Measurements from ENCODE around the gene FREM3.

DNA sequence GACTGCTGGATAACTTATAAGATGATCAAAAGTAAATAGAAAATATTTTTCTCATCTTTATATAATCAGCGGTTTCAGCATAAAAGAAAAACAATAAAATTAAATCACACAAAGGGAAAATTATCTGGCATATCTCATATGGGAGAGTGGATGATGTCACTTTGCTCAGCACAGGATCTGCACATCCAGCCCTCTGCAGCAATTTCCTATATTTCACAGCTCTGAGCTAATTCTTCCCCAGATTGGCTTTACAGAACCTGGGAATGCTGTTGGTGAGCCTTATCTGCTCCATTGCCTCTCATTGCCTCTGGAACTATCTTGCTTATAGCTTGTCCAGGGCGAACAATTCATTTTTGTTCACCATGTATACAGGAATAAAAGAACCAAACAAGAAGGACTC, 21.0 kb downstream of the FREM3 start:
- TF ChIP-seq, protein P1, sequence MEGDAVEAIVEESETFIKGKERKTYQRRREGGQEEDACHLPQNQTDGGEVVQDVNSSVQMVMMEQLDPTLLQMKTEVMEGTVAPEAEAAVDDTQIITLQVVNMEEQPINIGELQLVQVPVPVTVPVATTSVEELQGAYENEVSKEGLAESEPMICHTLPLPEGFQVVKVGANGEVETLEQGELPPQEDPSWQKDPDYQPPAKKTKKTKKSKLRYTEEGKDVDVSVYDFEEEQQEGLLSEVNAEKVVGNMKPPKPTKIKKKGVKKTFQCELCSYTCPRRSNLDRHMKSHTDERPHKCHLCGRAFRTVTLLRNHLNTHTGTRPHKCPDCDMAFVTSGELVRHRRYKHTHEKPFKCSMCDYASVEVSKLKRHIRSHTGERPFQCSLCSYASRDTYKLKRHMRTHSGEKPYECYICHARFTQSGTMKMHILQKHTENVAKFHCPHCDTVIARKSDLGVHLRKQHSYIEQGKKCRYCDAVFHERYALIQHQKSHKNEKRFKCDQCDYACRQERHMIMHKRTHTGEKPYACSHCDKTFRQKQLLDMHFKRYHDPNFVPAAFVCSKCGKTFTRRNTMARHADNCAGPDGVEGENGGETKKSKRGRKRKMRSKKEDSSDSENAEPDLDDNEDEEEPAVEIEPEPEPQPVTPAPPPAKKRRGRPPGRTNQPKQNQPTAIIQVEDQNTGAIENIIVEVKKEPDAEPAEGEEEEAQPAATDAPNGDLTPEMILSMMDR (IDR thresholded peaks at IDR 0.05; ENCODE audit: low read depth, low read length), result no peak
- no peak for TF ChIP-seq MAX (IDR thresholded peaks at IDR 0.05; ENCODE audit: low read depth, low read length)
- no peak for TF ChIP-seq MYC (IDR thresholded peaks at IDR 0.05; ENCODE audit: low read depth, low read length)

Data from NB4 (cell line).